Activated naive CD8-positive, alpha-beta T cell treated with anti-CD3 and anti-CD28 coated beads, Interleukin-2, amount 10 ng/mL, durations not matched to agents 7 days and 5 days (primary cell): ENCODE measurements around the gene ACAP3. TPM values are rescaled to one million over a fixed set of nuclear protein-coding genes. Genes with fewer than 3 reads are reported as not detected.
"Not testable (repeated sequence)": the region's sequence is repeated elsewhere in the genome, so short reads cannot be mapped to it uniquely, and the experiment has no call there.

Experiments used
- ATAC-seq: fragments of 150-1000 bp; cut with Tn5 transposase; one replicate; pipeline ENCODE4 v1.10.0; 2021; ENCODE audit warnings: low read depth, moderate library complexity
- POLR2A ChIA-PET: fragments of 350-600 bp; sonication (Branson Sonifier 250); formaldehyde crosslinking; loops from one replicate; lab custom pipeline; 2021; ENCODE audit warnings: antibody characterized with exemption; lab: Charles Lee
- DNase-seq: peaks from one replicate; pipeline ENCODE4 v3.0.0; 2021
- H3K27ac Mint-ChIP-seq: one replicate; pipeline ENCODE4 v1.8.0; 2022; ENCODE audit warnings: mild to moderate bottlenecking, mixed read lengths
- H3K27me3 Mint-ChIP-seq: one replicate; pipeline ENCODE4 v1.8.0; 2022; ENCODE audit warnings: mild to moderate bottlenecking, moderate library complexity, mixed read lengths
- H3K36me3 Mint-ChIP-seq: one replicate; pipeline ENCODE4 v1.8.0; 2021; ENCODE audit warnings: mild to moderate bottlenecking, mixed read lengths
- H3K4me1 Mint-ChIP-seq: one replicate; pipeline ENCODE4 v1.8.0; 2021; ENCODE audit warnings: mixed read lengths
- H3K4me3 Mint-ChIP-seq: one replicate; pipeline ENCODE4 v1.8.0; 2022; ENCODE audit warnings: mild to moderate bottlenecking, moderate library complexity, mixed read lengths
- H3K9me3 Mint-ChIP-seq: one replicate; pipeline ENCODE4 v1.8.0; 2021; ENCODE audit warnings: mixed read lengths
- total RNA-seq, 2 experiments: library from RNA; stranded (reverse); gene quantifications; one replicate each; pipeline ENCODE4 v1.2.3, GENCODE V29; 2021

Gene ACAP3
- total RNA-seq, 2 experiments from 2014 or later, result 80.2 to 86.3 TPM

- H3K27me3 Mint-ChIP-seq, result no peaks in the 10 kb centered on the region
- DNase-seq (no peak), ATAC-seq (no peak)
- no peak overlapping the region for H3K4me3 Mint-ChIP-seq
- POLR2A ChIA-PET, result interaction anchor here (1.3 kb wide), 1 partner anchor 48 kb away, joined by 3 read pairs; no protein-coding TSS in a partner anchor
- no peak overlapping the region for H3K27ac Mint-ChIP-seq
- H3K9me3 Mint-ChIP-seq, result no peaks in the 10 kb centered on the region
- peaks cover 8% of the 10 kb centered on the region for H3K36me3 Mint-ChIP-seq
- H3K4me1 Mint-ChIP-seq, result peaks cover 17% of the 10 kb centered on the region
Observed at GRCh38 chr1:1321477-1321876, 13.7 kb upstream of the ACAP3 start.

- no peak overlapping the region for H3K4me3 Mint-ChIP-seq
Observed at GRCh38 chr1:1320666-1321448, 13.1 kb upstream of the ACAP3 start.

GRCh38 chr1:1319646-1319941 lies 11.9 kb upstream of the ACAP3 start:
- no peak for DNase-seq
- Mint-ChIP-seq H3K9me3 (no peaks in the 10 kb centered on the region), H3K36me3 (peaks cover 11% of the 10 kb centered on the region), H3K27me3 (no peaks in the 10 kb centered on the region), H3K4me1 (peaks cover 13% of the 10 kb centered on the region), H3K4me3 (no peak overlapping the region), H3K27ac (no peak overlapping the region)
- ATAC-seq, result no peak
- POLR2A ChIA-PET, result no interaction called here

More at GRCh38 chr1:1320666-1321448, 13.1 kb upstream of the ACAP3 start:
- H3K36me3 Mint-ChIP-seq, result peaks cover 8% of the 10 kb centered on the region
- POLR2A ChIA-PET, result interaction anchor here (0.6 to 1.3 kb wide), 4 partner anchors 9 to 48 kb away, joined by 3 to 4 read pairs (median 3); no protein-coding TSS in a partner anchor
- peaks cover 13% of the 10 kb centered on the region for H3K4me1 Mint-ChIP-seq
- DNase-seq, result no peak
- ATAC-seq, result no peak
- no peaks in the 10 kb centered on the region for H3K9me3 Mint-ChIP-seq
- H3K27ac Mint-ChIP-seq, result no peak overlapping the region
- no peaks in the 10 kb centered on the region for H3K27me3 Mint-ChIP-seq

GRCh38 chr1:1318777-1319645 lies 11.3 kb upstream of the ACAP3 start:
- no peaks in the 10 kb centered on the region for H3K9me3 Mint-ChIP-seq
- H3K4me3 Mint-ChIP-seq, result no peak overlapping the region
- H3K4me1 Mint-ChIP-seq, result peaks cover 13% of the 10 kb centered on the region
- ATAC-seq, result no peak
- peaks cover 11% of the 10 kb centered on the region for H3K36me3 Mint-ChIP-seq
- H3K27me3 Mint-ChIP-seq, result no peaks in the 10 kb centered on the region
- no peak for DNase-seq
- no peak overlapping the region for H3K27ac Mint-ChIP-seq
- POLR2A ChIA-PET, result no interaction called here

GRCh38 chr1:1318131-1318652 lies 10.5 kb upstream of the ACAP3 start:
- DNase-seq (no peak), ATAC-seq (no peak)
- Mint-ChIP-seq H3K27ac (no peak overlapping the region), H3K27me3 (no peaks in the 10 kb centered on the region), H3K4me3 (no peak overlapping the region), H3K9me3 (no peaks in the 10 kb centered on the region), H3K4me1 (peaks cover 8% of the 10 kb centered on the region), H3K36me3 (peaks cover 14% of the 10 kb centered on the region)
- POLR2A ChIA-PET, result no interaction called here

GRCh38 chr1:1317420-1317819 lies 9.7 kb upstream of the ACAP3 start:
- Mint-ChIP-seq H3K27me3 (no peaks in the 10 kb centered on the region), H3K9me3 (no peaks in the 10 kb centered on the region), H3K36me3 (peaks cover 14% of the 10 kb centered on the region), H3K27ac (no peak overlapping the region), H3K4me1 (peaks cover 5% of the 10 kb centered on the region), H3K4me3 (no peak overlapping the region)
- no peak for ATAC-seq
- no peak for DNase-seq
- POLR2A ChIA-PET, result no interaction called here

GRCh38 chr1:1316199-1316598 lies 8.5 kb upstream of the ACAP3 start:
- H3K27me3 Mint-ChIP-seq, H3K4me1 Mint-ChIP-seq, DNase-seq, POLR2A ChIA-PET, ATAC-seq, H3K4me3 Mint-ChIP-seq, H3K27ac Mint-ChIP-seq, H3K9me3 Mint-ChIP-seq: not testable (repeated sequence)
- H3K36me3 Mint-ChIP-seq, result peaks cover 14% of the 10 kb centered on the region

- ATAC-seq (no peak), DNase-seq (no peak)
- no peak overlapping the region for H3K27ac Mint-ChIP-seq
- no peak overlapping the region for H3K4me3 Mint-ChIP-seq
- POLR2A ChIA-PET, result interaction anchor here (0.7 kb wide), 1 partner anchor 60 kb away, joined by 4 read pairs; the partner anchor contains the start of gene AURKAIP1
- no peaks in the 10 kb centered on the region for H3K27me3 Mint-ChIP-seq
- peaks cover 2% of the 10 kb centered on the region for H3K4me1 Mint-ChIP-seq
- H3K9me3 Mint-ChIP-seq, result no peaks in the 10 kb centered on the region
- H3K36me3 Mint-ChIP-seq, result peaks cover 14% of the 10 kb centered on the region
Observed at GRCh38 chr1:1315435-1315954, 7.8 kb upstream of the ACAP3 start.

- H3K36me3 Mint-ChIP-seq, result peaks cover 12% of the 10 kb centered on the region
- H3K9me3 Mint-ChIP-seq, result no peaks in the 10 kb centered on the region
- no peaks in the 10 kb centered on the region for H3K27me3 Mint-ChIP-seq
- no peak overlapping the region for H3K4me3 Mint-ChIP-seq
- no peak for DNase-seq
- peaks cover 2% of the 10 kb centered on the region for H3K4me1 Mint-ChIP-seq
- POLR2A ChIA-PET, result interaction anchor here (1.1 kb wide), 1 partner anchor 11 kb away, joined by 3 read pairs; no protein-coding TSS in a partner anchor
- ATAC-seq, result no peak
- H3K27ac Mint-ChIP-seq, result no peak overlapping the region
Observed at GRCh38 chr1:1314678-1315335, 7.1 kb upstream of the ACAP3 start.

GRCh38 chr1:1314237-1314586 lies 6.5 kb upstream of the ACAP3 start:
- no peak overlapping the region for H3K27ac Mint-ChIP-seq
- no peaks in the 10 kb centered on the region for H3K9me3 Mint-ChIP-seq
- DNase-seq, result no peak
- no peaks in the 10 kb centered on the region for H3K27me3 Mint-ChIP-seq
- POLR2A ChIA-PET, result interaction anchor here (1.1 kb wide), 1 partner anchor 11 kb away, joined by 3 read pairs; no protein-coding TSS in a partner anchor
- no peak for ATAC-seq
- peaks cover 10% of the 10 kb centered on the region for H3K36me3 Mint-ChIP-seq
- no peak overlapping the region for H3K4me3 Mint-ChIP-seq
- H3K4me1 Mint-ChIP-seq, result peaks cover 2% of the 10 kb centered on the region

GRCh38 chr1:1313500-1314236 lies 5.9 kb upstream of the ACAP3 start:
- POLR2A ChIA-PET, result interaction anchor here (1.1 kb wide), 1 partner anchor 12 kb away, joined by 3 read pairs; no protein-coding TSS in a partner anchor
- Mint-ChIP-seq H3K27ac (no peak overlapping the region), H3K36me3 (peaks cover 8% of the 10 kb centered on the region), H3K4me3 (no peak overlapping the region), H3K27me3 (no peaks in the 10 kb centered on the region), H3K4me1 (peaks cover 2% of the 10 kb centered on the region), H3K9me3 (no peaks in the 10 kb centered on the region)
- DNase-seq, result no peak
- no peak for ATAC-seq

GRCh38 chr1:1312450-1313314 lies 5.0 kb upstream of the ACAP3 start:
- POLR2A ChIA-PET, result no interaction called here
- Mint-ChIP-seq H3K4me3 (no peak overlapping the region), H3K27ac (no peak overlapping the region), H3K27me3 (no peaks in the 10 kb centered on the region), H3K36me3 (peaks cover 8% of the 10 kb centered on the region), H3K4me1 (peaks cover 2% of the 10 kb centered on the region), H3K9me3 (no peaks in the 10 kb centered on the region)
- no peak for ATAC-seq
- DNase-seq, result no peak
